Activated CD4-positive, alpha-beta T cell treated with anti-CD3 and anti-CD28 coated beads, Interleukin-2, amount 50 U/mL, for 1 hour (primary cell): Measurements from ENCODE around the gene TMCO5A.

Experiments
- DNase-seq: peaks from one replicate; pipeline ENCODE4 v3.0.0-alpha.2; 2020

TMCO5A gene

DNA sequence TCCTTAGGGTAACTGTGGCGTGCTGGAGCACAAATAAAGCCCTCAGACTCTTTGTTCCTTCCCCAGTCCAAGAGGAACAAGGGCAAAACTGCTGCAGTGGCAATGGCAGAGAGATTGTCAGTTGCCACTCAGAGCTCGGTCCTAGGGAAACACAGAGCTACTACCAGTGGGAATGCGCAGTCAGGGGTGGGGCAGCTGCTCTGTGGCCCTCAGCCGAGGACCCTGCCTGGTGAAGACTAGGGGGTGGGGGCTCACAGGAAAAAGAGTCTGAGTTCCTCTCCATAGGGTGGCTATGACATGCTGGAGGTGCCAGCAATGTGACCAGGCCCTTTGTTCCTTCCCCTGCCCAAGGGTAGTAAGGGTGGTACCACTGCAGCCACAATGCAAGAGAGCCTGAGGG, 43.8 kb downstream of the TMCO5A start:
- no peak for DNase-seq

DNA sequence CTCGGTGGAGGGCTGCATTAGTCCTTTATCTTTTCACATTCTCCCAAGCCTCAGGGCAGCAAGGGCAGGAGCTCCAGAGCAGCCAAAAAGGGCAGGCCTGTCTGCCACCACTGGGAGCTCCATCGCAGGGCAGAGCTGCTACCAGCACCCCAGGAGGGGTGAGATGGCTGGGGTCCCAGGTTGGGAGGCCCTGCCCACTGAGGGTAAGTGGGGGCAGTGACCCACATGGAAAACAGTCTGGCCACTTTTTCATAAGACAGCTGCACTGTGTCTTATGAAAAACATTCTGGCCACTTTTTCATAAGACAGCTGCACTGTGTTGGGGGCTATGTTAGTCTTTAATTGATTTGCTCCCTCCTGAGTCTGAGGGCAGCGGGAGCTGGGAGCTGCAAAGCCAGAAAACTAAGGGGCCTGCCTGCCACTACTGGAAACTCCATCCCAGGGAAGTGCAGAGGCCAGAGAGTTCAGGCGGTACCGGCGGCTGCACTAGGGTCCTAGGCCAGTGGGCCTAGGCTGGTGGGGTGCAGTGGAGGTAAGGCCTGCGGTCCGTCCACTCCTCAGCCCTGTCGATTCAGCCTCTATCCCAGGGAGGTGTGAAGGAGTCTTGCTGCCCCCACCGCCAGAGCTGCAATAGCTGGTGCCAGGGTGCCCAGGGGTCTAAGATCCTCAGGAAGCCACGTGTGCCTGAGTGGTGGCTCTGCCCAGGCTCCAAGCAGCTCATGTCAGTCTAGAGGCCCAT, 45.4 kb downstream of the TMCO5A start:
- no peak for DNase-seq

DNA sequence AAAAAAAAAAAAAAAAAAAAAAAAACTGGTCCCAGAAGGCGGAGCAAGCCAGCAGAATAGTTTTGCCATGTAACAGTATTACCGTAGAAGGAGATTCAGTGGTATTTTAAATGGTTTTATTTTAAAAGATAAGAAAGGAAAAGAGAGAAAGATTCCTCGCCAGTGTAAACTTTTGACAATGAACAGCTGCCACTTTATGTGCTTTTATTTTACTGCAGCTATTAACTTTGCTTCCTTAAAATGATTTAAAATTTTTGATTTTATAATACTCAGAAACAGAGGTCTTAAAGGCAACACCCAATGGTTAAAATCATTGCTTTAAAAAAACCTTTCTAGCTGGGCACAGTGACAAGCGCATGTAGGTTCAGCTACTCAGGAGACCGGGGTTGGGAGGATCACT, 46.8 kb downstream of the TMCO5A start:
- no peak for DNase-seq

DNA sequence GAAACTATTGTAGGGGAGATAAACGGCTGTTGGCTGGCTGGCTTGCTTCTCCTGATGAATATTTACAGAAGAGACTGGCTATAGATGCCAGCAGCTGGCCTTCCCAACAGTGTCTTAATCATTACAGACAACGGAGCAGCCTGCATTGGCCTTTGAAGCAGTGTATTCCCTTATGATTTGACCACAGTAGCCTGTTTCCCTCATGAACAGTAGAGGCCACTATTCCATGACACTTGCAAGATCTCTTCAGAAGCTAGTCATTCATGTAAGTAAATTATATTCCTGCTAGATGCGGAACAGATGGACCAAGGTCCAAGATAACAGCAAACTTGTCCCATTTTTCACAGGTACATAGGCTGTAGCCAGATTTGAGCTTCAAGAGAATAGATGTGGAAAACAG, 47.3 kb downstream of the TMCO5A start:
- no peak for DNase-seq

DNA sequence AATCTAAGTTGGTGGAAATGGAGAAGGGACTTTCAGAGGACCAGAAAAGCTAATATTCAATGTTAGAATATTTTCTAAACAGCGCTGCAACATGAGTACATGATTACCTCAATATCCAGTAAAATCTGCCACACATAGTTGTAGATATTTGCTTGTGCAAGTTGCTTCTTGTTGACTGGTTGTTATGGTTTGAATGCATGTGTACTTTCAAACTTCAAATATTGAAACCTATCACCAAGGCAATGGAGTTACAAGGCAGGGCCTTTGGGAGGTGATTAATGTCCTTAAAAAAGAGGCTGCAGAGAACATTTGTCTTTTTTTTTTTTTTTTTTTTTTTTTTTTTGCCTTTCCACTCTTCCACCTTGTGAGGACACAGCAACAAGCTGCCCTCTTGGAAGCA, 49.9 kb downstream of the TMCO5A start:
- no peak for DNase-seq

DNA sequence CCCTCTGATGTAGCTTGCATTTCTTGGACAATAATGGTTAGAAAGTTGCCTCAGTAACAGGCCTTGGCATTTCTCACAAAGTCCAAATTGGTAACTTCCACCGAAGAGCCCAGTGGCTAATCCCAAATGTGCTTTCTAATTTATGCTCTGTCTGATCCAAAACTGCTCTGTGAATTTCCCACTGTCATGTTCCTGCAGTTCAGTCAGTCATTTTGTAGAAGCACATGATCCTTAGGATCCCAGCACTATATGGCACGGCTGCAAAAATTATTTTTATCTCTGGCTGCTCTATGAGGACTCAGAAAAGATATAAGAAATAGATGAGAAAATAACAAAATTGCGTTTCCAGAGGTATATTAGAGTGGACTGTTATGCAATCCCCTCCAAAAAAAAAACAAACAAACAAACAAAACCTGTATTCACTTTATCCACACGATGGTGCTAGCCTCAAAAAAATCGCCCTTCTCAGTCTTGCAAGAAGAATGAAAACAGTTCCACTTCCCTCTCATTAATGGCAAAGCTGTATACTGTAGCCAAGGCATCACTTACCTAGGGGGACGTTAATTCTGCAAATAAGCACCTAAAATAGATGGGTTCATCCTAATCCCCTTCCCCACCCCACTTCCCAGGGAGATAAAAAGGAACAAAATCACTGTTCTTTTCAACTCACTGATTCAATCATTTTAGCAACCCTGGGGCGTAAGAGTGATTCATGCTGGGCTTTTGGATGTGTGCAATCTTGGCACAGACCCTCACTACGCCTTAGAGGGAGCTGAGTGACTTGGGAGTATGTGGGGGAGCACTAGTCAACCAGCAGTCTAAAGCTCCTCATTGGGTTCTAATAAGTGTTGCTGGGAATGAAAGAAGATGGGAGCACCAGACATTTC, 61.3 kb downstream of the TMCO5A start:
- no peak for DNase-seq
